ENCODE results near the gene CDK4.

DNA sequence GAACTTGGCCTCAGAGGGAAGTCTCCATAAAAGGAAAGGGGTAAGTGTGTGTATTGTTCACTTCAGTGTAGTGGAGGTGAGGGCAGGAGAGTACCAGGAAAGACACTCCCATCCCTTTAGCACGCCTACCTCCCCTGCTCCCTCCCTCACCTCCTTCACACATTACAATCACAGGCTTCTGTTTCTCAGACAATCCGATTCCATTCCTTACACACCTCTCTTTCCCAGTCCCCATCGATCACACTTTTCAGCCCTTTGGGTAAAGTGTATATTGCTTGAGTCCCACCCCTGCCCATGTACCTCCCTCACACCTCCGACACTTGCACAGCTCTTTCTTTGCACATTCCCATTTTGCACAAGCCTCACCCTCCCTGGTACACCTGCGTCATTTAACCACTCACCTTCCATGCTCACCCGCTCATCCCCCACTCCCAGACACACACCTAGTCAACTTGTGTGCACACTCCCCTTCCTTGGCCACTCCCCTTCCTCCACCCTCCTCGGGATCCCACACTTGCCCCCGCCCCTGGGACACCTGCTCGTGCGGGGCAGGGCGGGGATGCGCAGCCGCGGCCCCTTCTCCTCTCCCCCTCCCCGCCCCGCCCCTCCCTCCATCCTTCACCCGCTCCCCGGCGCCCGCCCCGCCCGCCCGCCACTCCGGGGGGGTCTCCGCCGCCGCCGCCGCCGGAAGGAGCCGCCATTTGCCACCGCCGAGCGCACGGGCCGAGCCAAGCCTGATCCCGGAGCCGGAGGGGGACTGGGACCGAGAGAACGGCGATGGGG is 2.5 kb upstream of the CDK4 start, which contains the start of gene MARCHF9:
- TF ChIP-seq CTCF (IDR thresholded peaks at IDR 0.05) (no peak), POLR2AphosphoS5 (IDR thresholded peaks at IDR 0.05; ENCODE audit: insufficient read depth in 1 of 2, low read depth in 1 of 2) (no peak)

All from vagina (tissue), 2 donors.